Stomach (tissue), 4 donors: ENCODE results near the gene HSD17B2.

Experiments
- POLR2AphosphoS5 ChIP-seq, 3 donors: sonication (generic); formaldehyde crosslinking; IDR thresholded peaks; one replicate each; pipeline ENCODE4 v1.6.1; 2016; ENCODE audit warnings: antibody characterized with exemption in 3 of 3
- TF ChIP-seq, protein P1 (sequence below), 7 experiments: fragments of 450-650 bp in 4 of 7; fragments of 200-600 bp in 3 of 7; sonication (generic) in 3 of 7; IDR thresholded peaks; one replicate each; pipeline ENCODE4 v1.5.1; 2016 to 2019; ENCODE audit warnings: antibody characterized with exemption in 7 of 7, control low read depth in 2 of 7, mild to moderate bottlenecking in 1 of 7

DNA sequence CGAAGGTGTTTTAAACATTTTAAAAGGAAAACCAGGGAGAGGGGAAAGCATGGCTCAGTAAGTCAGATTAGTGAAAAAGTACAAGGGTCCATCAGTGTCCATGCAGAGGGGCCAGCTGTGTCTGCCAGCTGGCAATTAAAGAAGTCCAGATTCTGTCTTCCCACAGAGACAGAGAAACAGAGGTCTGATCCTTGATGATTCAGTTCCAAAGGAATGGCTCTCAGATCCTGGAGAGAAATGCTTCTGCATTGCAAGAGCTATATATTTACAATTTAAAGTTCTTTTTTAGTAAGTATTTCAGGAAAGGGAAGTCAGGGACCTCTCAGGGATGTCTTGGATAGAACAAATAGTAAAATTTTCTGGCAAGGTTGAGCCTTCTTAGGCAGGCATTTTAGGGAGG, 56.2 kb downstream of the HSD17B2 start:
- TF ChIP-seq, protein P1, sequence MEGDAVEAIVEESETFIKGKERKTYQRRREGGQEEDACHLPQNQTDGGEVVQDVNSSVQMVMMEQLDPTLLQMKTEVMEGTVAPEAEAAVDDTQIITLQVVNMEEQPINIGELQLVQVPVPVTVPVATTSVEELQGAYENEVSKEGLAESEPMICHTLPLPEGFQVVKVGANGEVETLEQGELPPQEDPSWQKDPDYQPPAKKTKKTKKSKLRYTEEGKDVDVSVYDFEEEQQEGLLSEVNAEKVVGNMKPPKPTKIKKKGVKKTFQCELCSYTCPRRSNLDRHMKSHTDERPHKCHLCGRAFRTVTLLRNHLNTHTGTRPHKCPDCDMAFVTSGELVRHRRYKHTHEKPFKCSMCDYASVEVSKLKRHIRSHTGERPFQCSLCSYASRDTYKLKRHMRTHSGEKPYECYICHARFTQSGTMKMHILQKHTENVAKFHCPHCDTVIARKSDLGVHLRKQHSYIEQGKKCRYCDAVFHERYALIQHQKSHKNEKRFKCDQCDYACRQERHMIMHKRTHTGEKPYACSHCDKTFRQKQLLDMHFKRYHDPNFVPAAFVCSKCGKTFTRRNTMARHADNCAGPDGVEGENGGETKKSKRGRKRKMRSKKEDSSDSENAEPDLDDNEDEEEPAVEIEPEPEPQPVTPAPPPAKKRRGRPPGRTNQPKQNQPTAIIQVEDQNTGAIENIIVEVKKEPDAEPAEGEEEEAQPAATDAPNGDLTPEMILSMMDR (IDR thresholded peaks at IDR 0.05) = no peak
- TF ChIP-seq POLR2AphosphoS5 (IDR thresholded peaks at IDR 0.05) = no peak
